ENCODE data around the gene FHOD3. TPM values are rescaled to one million over a fixed set of nuclear protein-coding genes. Genes with fewer than 3 reads are reported as not detected.

The FHOD3 gene
- total and polyA plus RNA-seq, 2 of the 13 experiments (the other 11 are each of a cell fraction or from before 2014, with no cell fraction given) = 0.07 TPM; not detected in 1

DNA sequence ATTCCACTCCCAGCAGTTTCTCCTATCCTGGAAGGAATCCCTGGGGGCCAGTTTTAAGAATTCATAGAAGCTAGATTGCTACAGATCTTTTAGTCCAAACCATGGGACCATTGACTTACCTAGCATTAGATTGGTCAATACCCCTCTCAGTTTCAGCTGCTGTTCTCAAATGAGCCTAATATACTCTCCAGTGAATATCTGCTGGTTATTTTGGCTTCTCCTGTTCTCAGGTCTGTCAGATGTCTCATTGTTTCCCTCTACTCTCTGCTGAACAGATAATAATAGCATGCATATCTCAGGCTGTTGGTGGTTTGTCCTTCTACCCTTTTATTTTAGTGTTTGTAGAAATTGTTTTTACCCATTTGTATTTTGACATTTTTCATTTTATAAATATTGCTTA lies 99.5 kb downstream of the FHOD3 start (continued):
- TF ChIP-seq REL (CRISPR knock-in tag; conservative IDR thresholded peaks at IDR 0.05) = no peak

DNA sequence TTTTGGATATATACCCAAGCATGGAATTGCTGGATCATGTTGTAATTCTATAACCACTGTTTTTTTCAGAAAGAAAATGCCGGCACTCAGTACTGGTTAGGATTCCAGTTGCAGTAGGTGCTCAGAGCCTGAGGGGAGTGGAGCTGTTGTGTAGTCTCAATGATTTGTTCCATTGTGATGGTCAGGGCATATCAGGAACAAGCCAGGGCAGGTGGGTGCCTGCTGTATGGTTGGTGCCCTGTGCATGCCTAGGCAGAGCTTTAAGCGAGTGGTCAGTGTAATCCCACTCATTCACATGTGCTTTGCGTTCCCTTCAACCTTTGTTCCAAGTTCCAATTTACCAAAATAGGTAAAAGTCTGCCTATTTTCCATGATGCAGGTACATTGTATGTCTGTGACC lies 100.9 kb downstream of the FHOD3 start:
- Histone ChIP-seq H3K36me3 (replicated peaks in 1 of 2; ENCODE audit: control insufficient read depth in 1 of 2, insufficient read depth in 2 of 2, low read length in 2 of 2) (no peaks in the 10 kb centered on the region), H3K79me2 (ENCODE audit: insufficient read depth, low read length) (no peaks in the 10 kb centered on the region), H3K4me2 (ENCODE audit: low read depth, low read length) (no peak overlapping the region), H3K4me1 (ENCODE audit: insufficient read depth, low read length) (no peaks in the 10 kb centered on the region), H4K20me1 (ENCODE audit: insufficient read depth, low read length) (no peaks in the 10 kb centered on the region), H3K9me3 (ENCODE audit: low read length) (peaks cover 16% of the 10 kb centered on the region), H3K27ac (ENCODE audit: extremely low read length, insufficient read depth, low read length) (no peak overlapping the region), H3K27me3 (ENCODE audit: control insufficient read depth in 1 of 2, insufficient read depth in 2 of 2, low read length in 2 of 2) (peaks cover 2 to 5% of the 10 kb centered on the region in 2 experiments; a peak in 2 of 5 replicates), H2AFZ (ENCODE audit: low read length) (no peak overlapping the region), H3K4me3 (replicated peaks in 1 of 3; ENCODE audit: insufficient read depth in 1 of 3, low read depth in 2 of 3, low read length in 3 of 3) (no peak overlapping the region), H3K9ac (ENCODE audit: insufficient read depth, low read depth, low read length) (no peak overlapping the region)
- ATAC-seq = no peak
- TF ChIP-seq SSRP1 (CRISPR knock-in tag; IDR thresholded peaks at IDR 0.05) = no peak
- no peak for TF ChIP-seq ZNF670 (CRISPR knock-in tag; IDR thresholded peaks at IDR 0.05; ENCODE audit: borderline replicate concordance)
- ChIA-PET CTCF (ENCODE audit: low intra/inter-chr PET ratio, low total read pairs) (no interaction called here), POLR2A (no interaction called here)
- intact Hi-C loops (cut with micrococcal nuclease; ENCODE audit: unreplicated experiment) = no loop called here
- in situ Hi-C loops (cut with HindIII; ENCODE audit: extremely low pct_ligation_motif_present, low pct_unique_long_range_greater_than_20kb) = no loop called here
- FAIRE-seq = no peak
- 0% methylated on average over 1 of the region's 3 CpGs for WGBS (ENCODE audit: low lambda C conversion rate)
- no peak for DNase-seq (ENCODE audit: low spot score)
- no TSS peak for BruUV-seq (replicated peaks)

DNA sequence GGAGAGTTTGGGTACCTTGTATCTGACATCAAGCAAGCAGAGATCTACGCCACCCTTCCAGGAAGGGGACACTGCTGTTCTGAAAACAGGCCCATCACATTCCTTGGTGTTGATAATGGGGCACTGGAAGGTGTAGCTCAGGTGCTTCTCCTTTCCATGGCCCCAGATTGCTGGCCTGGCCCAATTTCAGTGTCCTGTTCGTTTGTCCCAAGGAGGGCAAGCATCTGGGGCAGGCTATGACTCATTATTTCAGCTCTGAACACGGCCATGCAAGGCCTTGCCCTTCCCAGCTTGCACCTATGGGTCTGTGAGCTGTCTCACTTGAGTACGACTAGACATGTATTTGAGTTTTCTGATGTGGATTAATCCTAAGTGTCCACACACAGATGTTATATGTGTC lies 101.5 kb downstream of the FHOD3 start:
- DNase-seq (ENCODE audit: low spot score) (no peak), ATAC-seq (no peak), FAIRE-seq (no peak)
- ChIA-PET CTCF (ENCODE audit: low intra/inter-chr PET ratio, low total read pairs) (no interaction called here), POLR2A (no interaction called here)
- 21% methylated on average over 3 of the region's 4 CpGs for WGBS (ENCODE audit: low lambda C conversion rate)
- Histone ChIP-seq H4K20me1 (ENCODE audit: insufficient read depth, low read length) (no peaks in the 10 kb centered on the region), H3K36me3 (replicated peaks in 1 of 2; ENCODE audit: control insufficient read depth in 1 of 2, insufficient read depth in 2 of 2, low read length in 2 of 2) (no peaks in the 10 kb centered on the region), H3K27ac (ENCODE audit: extremely low read length, insufficient read depth, low read length) (no peak overlapping the region), H2AFZ (ENCODE audit: low read length) (no peak overlapping the region), H3K4me1 (ENCODE audit: insufficient read depth, low read length) (no peaks in the 10 kb centered on the region), H3K4me2 (ENCODE audit: low read depth, low read length) (no peak overlapping the region), H3K9me3 (ENCODE audit: low read length) (peaks cover 16% of the 10 kb centered on the region), H3K27me3 (ENCODE audit: control insufficient read depth in 1 of 2, insufficient read depth in 2 of 2, low read length in 2 of 2) (peaks cover 2 to 5% of the 10 kb centered on the region in 2 experiments; a peak in 2 of 5 replicates), H3K9ac (ENCODE audit: insufficient read depth, low read depth, low read length) (no peak overlapping the region), H3K79me2 (ENCODE audit: insufficient read depth, low read length) (no peaks in the 10 kb centered on the region), H3K4me3 (replicated peaks in 1 of 3; ENCODE audit: insufficient read depth in 1 of 3, low read depth in 2 of 3, low read length in 3 of 3) (no peak overlapping the region)
- BruUV-seq (replicated peaks) = no TSS peak
- intact Hi-C loops (cut with micrococcal nuclease; ENCODE audit: unreplicated experiment) (no loop called here), in situ Hi-C loops (cut with HindIII; ENCODE audit: extremely low pct_ligation_motif_present, low pct_unique_long_range_greater_than_20kb) (no loop called here)
- no peak for TF ChIP-seq ZNF7 (CRISPR knock-in tag; IDR thresholded peaks at IDR 0.05)
- no peak for TF ChIP-seq ZSCAN29 (CRISPR knock-in tag; conservative IDR thresholded peaks at IDR 0.05)
- TF ChIP-seq ZNF138 (CRISPR knock-in tag; IDR thresholded peaks at IDR 0.05; ENCODE audit: low read depth) = no peak
- TF ChIP-seq, protein P1, sequence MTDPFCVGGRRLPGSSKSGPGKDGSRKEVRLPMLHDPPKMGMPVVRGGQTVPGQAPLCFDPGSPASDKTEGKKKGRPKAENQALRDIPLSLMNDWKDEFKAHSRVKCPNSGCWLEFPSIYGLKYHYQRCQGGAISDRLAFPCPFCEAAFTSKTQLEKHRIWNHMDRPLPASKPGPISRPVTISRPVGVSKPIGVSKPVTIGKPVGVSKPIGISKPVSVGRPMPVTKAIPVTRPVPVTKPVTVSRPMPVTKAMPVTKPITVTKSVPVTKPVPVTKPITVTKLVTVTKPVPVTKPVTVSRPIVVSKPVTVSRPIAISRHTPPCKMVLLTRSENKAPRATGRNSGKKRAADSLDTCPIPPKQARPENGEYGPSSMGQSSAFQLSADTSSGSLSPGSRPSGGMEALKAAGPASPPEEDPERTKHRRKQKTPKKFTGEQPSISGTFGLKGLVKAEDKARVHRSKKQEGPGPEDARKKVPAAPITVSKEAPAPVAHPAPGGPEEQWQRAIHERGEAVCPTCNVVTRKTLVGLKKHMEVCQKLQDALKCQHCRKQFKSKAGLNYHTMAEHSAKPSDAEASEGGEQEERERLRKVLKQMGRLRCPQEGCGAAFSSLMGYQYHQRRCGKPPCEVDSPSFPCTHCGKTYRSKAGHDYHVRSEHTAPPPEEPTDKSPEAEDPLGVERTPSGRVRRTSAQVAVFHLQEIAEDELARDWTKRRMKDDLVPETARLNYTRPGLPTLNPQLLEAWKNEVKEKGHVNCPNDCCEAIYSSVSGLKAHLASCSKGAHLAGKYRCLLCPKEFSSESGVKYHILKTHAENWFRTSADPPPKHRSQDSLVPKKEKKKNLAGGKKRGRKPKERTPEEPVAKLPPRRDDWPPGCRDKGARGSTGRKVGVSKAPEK (CRISPR knock-in tag; IDR thresholded peaks at IDR 0.05; ENCODE audit: borderline replicate concordance) = no peak
- TF ChIP-seq U2AF1 (optimal IDR thresholded peaks at IDR 0.05; ENCODE audit: low read depth, low read length) = no peak
- TF ChIP-seq, protein P2, sequence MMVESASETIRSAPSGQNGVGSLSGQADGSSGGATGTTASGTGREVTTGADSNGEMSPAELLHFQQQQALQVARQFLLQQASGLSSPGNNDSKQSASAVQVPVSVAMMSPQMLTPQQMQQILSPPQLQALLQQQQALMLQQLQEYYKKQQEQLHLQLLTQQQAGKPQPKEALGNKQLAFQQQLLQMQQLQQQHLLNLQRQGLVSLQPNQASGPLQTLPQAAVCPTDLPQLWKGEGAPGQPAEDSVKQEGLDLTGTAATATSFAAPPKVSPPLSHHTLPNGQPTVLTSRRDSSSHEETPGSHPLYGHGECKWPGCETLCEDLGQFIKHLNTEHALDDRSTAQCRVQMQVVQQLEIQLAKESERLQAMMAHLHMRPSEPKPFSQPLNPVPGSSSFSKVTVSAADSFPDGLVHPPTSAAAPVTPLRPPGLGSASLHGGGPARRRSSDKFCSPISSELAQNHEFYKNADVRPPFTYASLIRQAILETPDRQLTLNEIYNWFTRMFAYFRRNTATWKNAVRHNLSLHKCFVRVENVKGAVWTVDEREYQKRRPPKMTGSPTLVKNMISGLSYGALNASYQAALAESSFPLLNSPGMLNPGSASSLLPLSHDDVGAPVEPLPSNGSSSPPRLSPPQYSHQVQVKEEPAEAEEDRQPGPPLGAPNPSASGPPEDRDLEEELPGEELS (CRISPR knock-in tag; IDR thresholded peaks at IDR 0.05) = no peak
- TF ChIP-seq, protein P3, sequence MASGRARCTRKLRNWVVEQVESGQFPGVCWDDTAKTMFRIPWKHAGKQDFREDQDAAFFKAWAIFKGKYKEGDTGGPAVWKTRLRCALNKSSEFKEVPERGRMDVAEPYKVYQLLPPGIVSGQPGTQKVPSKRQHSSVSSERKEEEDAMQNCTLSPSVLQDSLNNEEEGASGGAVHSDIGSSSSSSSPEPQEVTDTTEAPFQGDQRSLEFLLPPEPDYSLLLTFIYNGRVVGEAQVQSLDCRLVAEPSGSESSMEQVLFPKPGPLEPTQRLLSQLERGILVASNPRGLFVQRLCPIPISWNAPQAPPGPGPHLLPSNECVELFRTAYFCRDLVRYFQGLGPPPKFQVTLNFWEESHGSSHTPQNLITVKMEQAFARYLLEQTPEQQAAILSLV (CRISPR knock-in tag; IDR thresholded peaks at IDR 0.05; ENCODE audit: borderline replicate concordance) = no peak
- no peak for TF ChIP-seq SIN3A (IDR thresholded peaks at IDR 0.05; ENCODE audit: borderline replicate concordance, low read depth, low read length)

All from HepG2 (cell line).